ENCODE results near the gene MYBPC3. TPM values are rescaled to one million over a fixed set of nuclear protein-coding genes. Genes with fewer than 3 reads are reported as not detected.

MYBPC3 gene
- total RNA-seq, 1 donor from 2014 or later = not detected

DNA sequence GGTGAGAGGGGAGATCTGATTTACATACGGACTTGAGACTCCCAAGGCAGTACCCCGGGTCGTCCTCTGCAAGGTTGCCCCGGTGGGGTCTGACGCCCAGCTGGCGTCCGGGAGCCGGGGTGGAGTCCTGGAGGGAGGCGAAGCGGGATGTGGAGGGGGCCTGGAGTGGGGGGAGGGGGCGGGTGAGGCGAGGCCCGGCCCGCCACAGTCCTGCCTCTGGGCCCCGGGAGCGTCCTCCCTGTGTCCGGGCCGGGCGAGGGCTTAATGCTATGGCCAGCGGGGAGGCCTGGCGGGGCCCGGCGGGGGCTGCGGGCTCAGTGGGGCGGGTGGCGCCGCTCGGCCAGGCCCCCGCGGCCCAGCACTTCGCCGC lies 2.4 kb upstream of the MYBPC3 start:
- TF ChIP-seq, protein P1, sequence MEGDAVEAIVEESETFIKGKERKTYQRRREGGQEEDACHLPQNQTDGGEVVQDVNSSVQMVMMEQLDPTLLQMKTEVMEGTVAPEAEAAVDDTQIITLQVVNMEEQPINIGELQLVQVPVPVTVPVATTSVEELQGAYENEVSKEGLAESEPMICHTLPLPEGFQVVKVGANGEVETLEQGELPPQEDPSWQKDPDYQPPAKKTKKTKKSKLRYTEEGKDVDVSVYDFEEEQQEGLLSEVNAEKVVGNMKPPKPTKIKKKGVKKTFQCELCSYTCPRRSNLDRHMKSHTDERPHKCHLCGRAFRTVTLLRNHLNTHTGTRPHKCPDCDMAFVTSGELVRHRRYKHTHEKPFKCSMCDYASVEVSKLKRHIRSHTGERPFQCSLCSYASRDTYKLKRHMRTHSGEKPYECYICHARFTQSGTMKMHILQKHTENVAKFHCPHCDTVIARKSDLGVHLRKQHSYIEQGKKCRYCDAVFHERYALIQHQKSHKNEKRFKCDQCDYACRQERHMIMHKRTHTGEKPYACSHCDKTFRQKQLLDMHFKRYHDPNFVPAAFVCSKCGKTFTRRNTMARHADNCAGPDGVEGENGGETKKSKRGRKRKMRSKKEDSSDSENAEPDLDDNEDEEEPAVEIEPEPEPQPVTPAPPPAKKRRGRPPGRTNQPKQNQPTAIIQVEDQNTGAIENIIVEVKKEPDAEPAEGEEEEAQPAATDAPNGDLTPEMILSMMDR (IDR thresholded peaks at IDR 0.05; ENCODE audit: insufficient read depth, low read length, poor library complexity, severe bottlenecking) = no peak
- no peaks in the 10 kb centered on the region for H3K36me3 ChIP-seq (ENCODE audit: control insufficient read depth, insufficient read depth, low read length)
- no peaks in the 10 kb centered on the region for H3K27me3 ChIP-seq (ENCODE audit: control insufficient read depth, insufficient read depth, low read length)
- DNase-seq (ENCODE audit: low read depth) = no peak
- peak overlapping the region; percentile 23 for H3K4me3 ChIP-seq (ENCODE audit: low read depth, low read length)

DNA sequence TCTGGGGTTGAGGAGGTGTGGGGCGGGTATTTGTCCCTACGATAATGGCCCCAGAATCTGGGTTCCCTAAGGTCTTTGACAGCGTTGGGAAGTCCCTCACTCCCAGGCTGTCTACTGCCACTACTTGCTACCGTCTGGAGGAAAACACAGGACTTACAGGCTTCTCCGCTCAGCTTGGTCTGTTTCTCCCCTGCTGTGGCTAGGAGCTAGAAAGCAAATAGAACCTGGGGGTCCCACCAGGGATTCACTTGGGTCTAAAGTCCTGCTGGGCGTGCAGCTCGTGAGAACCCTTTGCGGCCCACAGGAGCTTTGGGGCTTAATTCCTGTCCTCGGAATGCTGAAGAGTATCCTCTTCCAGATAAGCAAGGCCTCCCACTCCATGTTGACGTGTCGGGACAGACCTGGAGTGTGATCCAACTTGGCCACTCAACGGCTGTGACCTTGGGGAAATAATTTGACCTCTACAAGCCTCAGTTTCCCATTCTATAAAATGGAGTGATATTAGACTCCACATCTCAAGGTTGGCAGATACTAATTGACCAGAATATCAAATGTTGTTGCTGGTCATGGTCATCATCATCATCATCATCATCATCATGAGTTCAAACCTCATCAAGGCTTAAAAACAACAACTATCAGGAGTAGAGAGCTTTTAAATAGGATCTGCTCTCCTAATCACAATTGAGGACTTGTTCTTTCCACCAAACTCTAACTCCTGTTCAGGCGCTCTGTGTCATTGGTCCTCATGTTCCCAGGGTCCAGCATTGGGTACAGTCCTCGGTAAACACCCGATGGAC lies 1.7 kb upstream of the MYBPC3 start:
- no peak for DNase-seq (ENCODE audit: low read depth)
- H3K4me3 ChIP-seq (ENCODE audit: low read depth, low read length) = no peak overlapping the region
- H3K36me3 ChIP-seq (ENCODE audit: control insufficient read depth, insufficient read depth, low read length) = no peaks in the 10 kb centered on the region
- TF ChIP-seq, protein P1 (IDR thresholded peaks at IDR 0.05; ENCODE audit: insufficient read depth, low read length, poor library complexity, severe bottlenecking) = no peak
- no peaks in the 10 kb centered on the region for H3K27me3 ChIP-seq (ENCODE audit: control insufficient read depth, insufficient read depth, low read length)

DNA sequence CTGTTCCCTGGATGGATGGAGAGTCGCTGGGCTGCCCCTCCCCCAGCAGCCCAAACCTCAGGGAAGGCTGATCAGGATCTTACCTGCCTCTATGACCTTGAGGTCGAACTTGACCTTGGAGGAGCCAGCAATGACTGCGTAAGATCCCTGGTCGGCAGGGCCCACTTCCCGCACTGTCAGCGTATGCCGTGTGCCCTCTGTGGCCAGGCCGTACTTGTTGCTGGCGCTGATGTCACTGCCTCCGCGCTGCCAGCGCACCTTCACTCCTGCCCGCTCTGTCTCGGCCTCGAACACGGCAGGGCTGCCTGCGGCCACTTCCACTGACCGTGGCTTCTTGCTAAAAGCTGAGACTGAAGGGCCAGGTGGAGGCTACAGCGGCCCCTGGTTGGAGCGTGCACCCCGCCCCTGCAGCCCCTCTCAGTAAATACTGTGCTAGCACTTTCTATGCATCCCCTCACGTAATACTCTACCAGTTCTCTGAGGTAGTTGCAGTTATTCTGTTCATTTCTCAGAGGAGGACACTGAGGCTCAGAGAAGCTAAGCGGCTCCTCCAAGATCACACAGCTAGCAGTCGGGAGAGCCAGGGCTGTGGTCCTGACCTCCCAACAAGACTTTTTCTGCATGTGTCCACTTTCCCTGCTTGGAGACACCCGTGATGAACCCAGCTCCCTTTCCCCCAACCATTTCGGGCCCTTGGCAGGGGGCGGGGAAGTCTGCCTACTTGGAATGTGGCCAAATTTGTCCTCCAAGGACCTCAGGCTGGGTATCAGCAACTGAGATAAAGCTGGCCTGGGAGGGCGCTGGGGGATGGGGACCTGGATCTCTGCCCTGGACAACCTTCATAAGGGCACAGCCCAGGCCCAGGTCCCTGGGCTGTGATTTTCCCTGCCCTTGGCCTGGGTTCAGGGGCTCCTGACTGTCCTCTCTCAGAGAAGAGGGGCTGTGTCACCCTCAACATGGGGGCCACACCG lies 1.1 kb downstream of the MYBPC3 start:
- TF ChIP-seq, protein P1 (IDR thresholded peaks at IDR 0.05; ENCODE audit: insufficient read depth, low read length, poor library complexity, severe bottlenecking) = no peak
- H3K4me3 ChIP-seq (ENCODE audit: low read depth, low read length) = no peak overlapping the region
- no peak for DNase-seq (ENCODE audit: low read depth)
- peaks cover 4% of the 10 kb centered on the region for H3K27me3 ChIP-seq (ENCODE audit: control insufficient read depth, insufficient read depth, low read length)
- no peaks in the 10 kb centered on the region for H3K36me3 ChIP-seq (ENCODE audit: control insufficient read depth, insufficient read depth, low read length)

DNA sequence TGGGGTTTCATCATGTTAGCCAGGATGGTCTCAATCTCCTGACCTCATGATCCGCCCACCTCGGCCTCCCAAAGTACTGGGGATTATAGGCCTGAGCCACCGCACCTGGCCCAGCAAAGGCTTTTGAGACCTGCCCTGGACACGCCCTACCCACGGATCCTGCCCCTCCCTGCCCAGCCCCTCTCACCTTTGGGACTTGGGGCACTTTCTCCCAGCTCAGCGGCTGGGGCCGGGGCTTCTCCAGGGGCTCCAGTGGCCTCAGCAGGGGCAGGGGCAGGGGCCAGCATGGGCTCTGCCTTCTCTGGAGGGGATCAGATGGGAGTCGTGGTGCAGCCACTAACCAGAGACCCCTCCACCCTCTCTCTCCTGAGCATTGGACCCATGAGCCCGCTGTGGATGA lies 2.2 kb downstream of the MYBPC3 start:
- Histone ChIP-seq H3K4me3 (ENCODE audit: low read depth, low read length) (no peak overlapping the region), H3K36me3 (ENCODE audit: control insufficient read depth, insufficient read depth, low read length) (no peaks in the 10 kb centered on the region), H3K27me3 (ENCODE audit: control insufficient read depth, insufficient read depth, low read length) (peaks cover 4% of the 10 kb centered on the region)
- TF ChIP-seq, protein P1 (IDR thresholded peaks at IDR 0.05; ENCODE audit: insufficient read depth, low read length, poor library complexity, severe bottlenecking) = no peak
- no peak for DNase-seq (ENCODE audit: low read depth)

DNA sequence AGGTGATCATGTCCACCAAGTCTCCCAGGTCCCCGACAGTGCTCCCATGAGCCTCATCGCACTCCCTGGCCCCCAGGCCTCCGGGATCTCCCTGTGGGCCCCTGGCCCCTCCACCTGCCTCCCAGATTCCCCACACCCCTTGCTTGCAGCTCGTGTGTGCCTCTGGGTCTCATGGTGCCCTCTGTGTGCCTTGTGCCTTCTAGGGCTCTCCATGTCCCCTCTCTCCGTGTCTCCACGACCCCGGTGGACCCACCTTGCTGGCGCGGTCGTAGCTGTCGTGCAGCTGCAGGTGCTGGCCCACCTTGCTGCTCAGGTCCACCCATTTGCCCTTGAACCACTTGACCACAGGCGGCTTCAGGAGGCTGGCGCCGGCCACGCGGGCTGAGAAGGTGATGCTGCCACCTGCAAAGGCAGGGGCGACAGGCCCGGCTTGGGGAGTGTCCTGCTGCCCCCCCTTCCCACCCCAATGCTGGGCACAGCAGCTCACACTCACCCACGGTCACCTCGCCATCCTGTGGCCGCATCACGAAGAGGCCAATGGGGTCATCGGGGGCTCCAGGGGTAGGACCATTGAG lies 2.9 kb downstream of the MYBPC3 start:
- no peak for DNase-seq (ENCODE audit: low read depth)
- Histone ChIP-seq H3K36me3 (ENCODE audit: control insufficient read depth, insufficient read depth, low read length) (no peaks in the 10 kb centered on the region), H3K27me3 (ENCODE audit: control insufficient read depth, insufficient read depth, low read length) (peaks cover 7% of the 10 kb centered on the region), H3K4me3 (ENCODE audit: low read depth, low read length) (no peak overlapping the region)
- TF ChIP-seq, protein P1 (IDR thresholded peaks at IDR 0.05; ENCODE audit: insufficient read depth, low read length, poor library complexity, severe bottlenecking) = no peak

All from kidney epithelial cell (primary cell).